B cell (primary cell): Measurements from ENCODE around the gene WNK1. TPM values are rescaled to one million over a fixed set of nuclear protein-coding genes. Genes with fewer than 3 reads are reported as not detected.

Experiments used
- ATAC-seq: fragments of 200-7000 bp; cut with Tn5 transposase; one replicate; pipeline ENCODE4 v1.10.0; 2021; ENCODE audit warnings: low read depth, mild to moderate bottlenecking, moderate number of reproducible peaks, moderate library complexity
- CTCF ChIA-PET: fragments of 350-600 bp; sonication (Branson Sonifier 250); formaldehyde crosslinking; loops from one replicate; lab custom pipeline; 2021; ENCODE audit warnings: antibody characterized with exemption, inconsistent platforms; lab: Charles Lee
- POLR2A ChIA-PET: fragments of 350-600 bp; sonication (Branson Sonifier 250); formaldehyde crosslinking; loops from one replicate; lab custom pipeline; 2021; ENCODE audit warnings: antibody characterized with exemption; lab: Charles Lee
- DNase-seq: peaks from one replicate; pipeline ENCODE4 v3.0.0; 2013
- H2AFZ ChIP-seq: 2 replicates; pipeline ENCODE4 v1.6.1; 2012; ENCODE audit warnings: mild to moderate bottlenecking, low read depth, low read length; ENCODE audit not compliant: insufficient read depth, poor library complexity, severe bottlenecking
- H3K27ac ChIP-seq, 2 donors: 1 replicate in 1 of 2; 2 replicates in 1 of 2; pipeline ENCODE4 v1.5.1; 2012 to 2013; ENCODE audit warnings: low read length in 2 of 2, mild to moderate bottlenecking in 2 of 2, moderate library complexity in 1 of 2
- H3K27me3 ChIP-seq, 4 experiments: fragments of 200-600 bp in 1 of 4; sonication (generic) in 1 of 4; replicated peaks in 1 of 4; 1 replicate in 2 of 4; 2 replicates in 2 of 4; pipeline versions ENCODE4 v1.6.1 to v1.7.0; 2013 to 2016; ENCODE audit warnings: low read length in 3 of 4, mild to moderate bottlenecking in 2 of 4, mixed read lengths in 1 of 4, moderate library complexity in 1 of 4; ENCODE audit not compliant: insufficient read depth in 4 of 4, control insufficient read depth in 3 of 4; ENCODE audit errors: control extremely low read depth in 1 of 4
- H3K36me3 ChIP-seq, 2 experiments: replicated peaks in 1 of 2; 1 replicate in 1 of 2; 2 replicates in 1 of 2; pipeline versions ENCODE4 v1.6.1 to v1.7.1; 2013; ENCODE audit warnings: low read length in 1 of 2; ENCODE audit not compliant: insufficient read depth in 2 of 2, control insufficient read depth in 1 of 2; ENCODE audit errors: control extremely low read depth in 1 of 2, extremely low read depth in 1 of 2
- H3K4me1 ChIP-seq, 2 donors: fragments of 200-600 bp in 1 of 2; sonication (generic) in 1 of 2; 1 replicate in 1 of 2; 2 replicates in 1 of 2; pipeline versions ENCODE4 v1.5.1 to v1.6.1; 2013 to 2017; ENCODE audit warnings: low read length in 2 of 2; ENCODE audit not compliant: control insufficient read depth in 2 of 2, insufficient read depth in 2 of 2
- H3K4me2 ChIP-seq: replicated peaks from 2 replicates; pipeline ENCODE3; 2012; ENCODE audit warnings: mild to moderate bottlenecking, low read depth, low read length; ENCODE audit not compliant: poor library complexity, severe bottlenecking
- H3K4me3 ChIP-seq, 5 experiments: fragments of 200-600 bp in 1 of 5; sonication (generic) in 1 of 5; 1 replicate in 3 of 5; 2 replicates in 2 of 5; pipeline versions ENCODE4 v1.5.1 to v1.7.0; 2011 to 2016; ENCODE audit warnings: low read length in 4 of 5, mild to moderate bottlenecking in 4 of 5, low read depth in 2 of 5, control low read depth in 1 of 5, moderate library complexity in 1 of 5; ENCODE audit not compliant: insufficient read depth in 1 of 5; ENCODE audit errors: control extremely low read depth in 1 of 5, extremely low read depth in 1 of 5
- H3K79me2 ChIP-seq: fragments of 200-600 bp; sonication (generic); one replicate; pipeline ENCODE4 v1.6.0; 2016; ENCODE audit warnings: low read length; ENCODE audit not compliant: control insufficient read depth, insufficient read depth
- H3K9ac ChIP-seq: fragments of 200-600 bp; sonication (generic); 2 replicates; pipeline ENCODE4 v1.6.1; 2017; ENCODE audit warnings: mild to moderate bottlenecking, low read length, moderate library complexity
- H3K9me3 ChIP-seq, 3 donors: one replicate each; pipeline versions ENCODE4 v1.6.1 to v1.7.1; 2013; ENCODE audit warnings: low read length in 2 of 3; ENCODE audit not compliant: control insufficient read depth in 2 of 3, insufficient read depth in 1 of 3; ENCODE audit errors: control extremely low read depth in 1 of 3
- H4K20me1 ChIP-seq: 2 replicates; pipeline ENCODE4 v1.6.0; 2012; ENCODE audit warnings: mild to moderate bottlenecking, low read length; ENCODE audit not compliant: insufficient read depth, control insufficient read depth, poor library complexity, severe bottlenecking
- H3K27ac Mint-ChIP-seq: one replicate; pipeline ENCODE4 v1.8.0; 2021; ENCODE audit warnings: mixed read lengths
- H3K27me3 Mint-ChIP-seq: one replicate; pipeline ENCODE4 v1.8.0; 2021; ENCODE audit warnings: mixed read lengths
- H3K4me1 Mint-ChIP-seq: one replicate; pipeline ENCODE4 v1.8.0; 2021; ENCODE audit warnings: mixed read lengths
- H3K4me3 Mint-ChIP-seq: one replicate; pipeline ENCODE4 v1.8.0; 2021; ENCODE audit warnings: mixed read lengths
- H3K9me3 Mint-ChIP-seq: one replicate; pipeline ENCODE4 v1.8.0; 2022; ENCODE audit warnings: mixed read lengths; ENCODE audit not compliant: insufficient read depth
- EZH2 ChIP-seq: IDR thresholded peaks from 2 replicates; pipeline ENCODE4 v1.6.1; 2012; ENCODE audit warnings: borderline replicate concordance, low read depth, mild to moderate bottlenecking, moderate library complexity, low read length; ENCODE audit not compliant: insufficient read depth, poor library complexity, severe bottlenecking
- WGBS: methylation state at CpG from one replicate; pipeline ENCODE4 v1.1.5; 2013; ENCODE audit warnings: missing lambda C conversion rate; ENCODE audit not compliant: insufficient coverage; 5-methylcytosine and 5-hydroxymethylcytosine counted together
- intact Hi-C: fragments of 100-400 bp; cut with micrococcal nuclease; formaldehyde crosslinking; loops from one replicate; pipeline ENCODE4 v1.10.0; 2022
- polyA plus RNA-seq: library from polyadenylated mRNA; depleted of rRNA; stranded (reverse); fragments of >200 nt; gene quantifications from 2 replicates; pipeline ENCODE4 v1.2.3, GENCODE V29; 2012
- total RNA-seq, 2 donors: library from RNA; stranded (reverse); fragments of 120-200 nt in 1 of 2; gene quantifications; 1 replicate in 1 of 2; 2 replicates in 1 of 2; pipeline versions ENCODE4 v1.2.3 to v1.2.4, GENCODE V29; 2013 to 2022
- TF ChIP-seq, protein P1 (sequence below): fragments of 200-600 bp; IDR thresholded peaks from one replicate; pipeline ENCODE4 v1.8.0; 2022; ENCODE audit warnings: antibody characterized with exemption, mild to moderate bottlenecking

The WNK1 gene
- total and polyA plus RNA-seq, 2 donors (not counting 1 experiment from before 2014, with no cell fraction given), result 43.9 to 188 TPM

GRCh38 chr12:851343-851742 is 99.0 kb downstream of the WNK1 start:
- Mint-ChIP-seq H3K9me3 (no peaks in the 10 kb centered on the region), H3K27ac (no peak overlapping the region), H3K27me3 (no peaks in the 10 kb centered on the region), H3K4me3 (no peak overlapping the region), H3K4me1 (peaks cover 28% of the 10 kb centered on the region)
- ChIA-PET POLR2A (no interaction called here), CTCF (no interaction called here)
- Histone ChIP-seq H3K27ac (no peak overlapping the region), H3K9me3 (no peaks in the 10 kb centered on the region), H4K20me1 (peaks cover 5% of the 10 kb centered on the region), H3K9ac (no peak overlapping the region), H2AFZ (no peak overlapping the region), H3K36me3 (no peaks in the 10 kb centered on the region), H3K79me2 (peaks cover 47% of the 10 kb centered on the region), H3K4me3 (no peak overlapping the region), H3K4me1 (no peaks in the 10 kb centered on the region), H3K4me2 (no peak overlapping the region), H3K27me3 (no peaks in the 10 kb centered on the region)
- intact Hi-C loops, result no loop called here
- TF ChIP-seq EZH2, result no peak
- TF ChIP-seq, protein P1, sequence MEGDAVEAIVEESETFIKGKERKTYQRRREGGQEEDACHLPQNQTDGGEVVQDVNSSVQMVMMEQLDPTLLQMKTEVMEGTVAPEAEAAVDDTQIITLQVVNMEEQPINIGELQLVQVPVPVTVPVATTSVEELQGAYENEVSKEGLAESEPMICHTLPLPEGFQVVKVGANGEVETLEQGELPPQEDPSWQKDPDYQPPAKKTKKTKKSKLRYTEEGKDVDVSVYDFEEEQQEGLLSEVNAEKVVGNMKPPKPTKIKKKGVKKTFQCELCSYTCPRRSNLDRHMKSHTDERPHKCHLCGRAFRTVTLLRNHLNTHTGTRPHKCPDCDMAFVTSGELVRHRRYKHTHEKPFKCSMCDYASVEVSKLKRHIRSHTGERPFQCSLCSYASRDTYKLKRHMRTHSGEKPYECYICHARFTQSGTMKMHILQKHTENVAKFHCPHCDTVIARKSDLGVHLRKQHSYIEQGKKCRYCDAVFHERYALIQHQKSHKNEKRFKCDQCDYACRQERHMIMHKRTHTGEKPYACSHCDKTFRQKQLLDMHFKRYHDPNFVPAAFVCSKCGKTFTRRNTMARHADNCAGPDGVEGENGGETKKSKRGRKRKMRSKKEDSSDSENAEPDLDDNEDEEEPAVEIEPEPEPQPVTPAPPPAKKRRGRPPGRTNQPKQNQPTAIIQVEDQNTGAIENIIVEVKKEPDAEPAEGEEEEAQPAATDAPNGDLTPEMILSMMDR, result no peak
- WGBS, result 100% methylated on average over 1 of the region's 1 CpG
- no peak for DNase-seq
- no peak for ATAC-seq

DNA sequence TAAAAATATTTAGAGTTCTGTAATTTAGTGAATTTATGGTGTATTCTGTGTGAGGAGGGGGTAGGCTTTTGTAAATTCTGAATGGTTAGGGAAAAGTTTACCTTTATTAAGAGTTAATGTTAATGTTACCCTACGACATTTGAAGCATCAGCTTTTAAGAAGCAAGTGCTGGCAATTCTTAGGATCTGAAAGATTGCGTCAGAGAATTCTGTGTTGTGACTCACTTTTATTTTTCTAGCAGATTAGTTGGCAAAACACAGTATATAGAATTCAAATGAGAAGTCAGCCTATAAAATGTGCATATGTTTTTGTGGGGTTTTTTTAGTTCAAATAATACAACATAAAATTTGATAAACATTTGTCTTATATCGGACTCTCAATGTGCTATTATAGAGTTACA is 99.5 kb downstream of the WNK1 start:
- Mint-ChIP-seq H3K27me3 (no peaks in the 10 kb centered on the region), H3K9me3 (no peaks in the 10 kb centered on the region), H3K4me1 (peaks cover 28% of the 10 kb centered on the region), H3K27ac (no peak overlapping the region), H3K4me3 (no peak overlapping the region)
- H4K20me1 ChIP-seq, result peaks cover 5% of the 10 kb centered on the region
- intact Hi-C loops, result no loop called here
- H3K79me2 ChIP-seq, result peaks cover 42% of the 10 kb centered on the region
- WGBS, result 89% methylated on average over 1 of the region's 3 CpGs
- no peak overlapping the region for H3K4me3 ChIP-seq
- H3K4me1 ChIP-seq, result no peaks in the 10 kb centered on the region
- H2AFZ ChIP-seq, result no peak overlapping the region
- POLR2A ChIA-PET, result no interaction called here
- CTCF ChIA-PET, result no interaction called here
- no peak overlapping the region for H3K27ac ChIP-seq
- H3K9ac ChIP-seq, result no peak overlapping the region
- TF ChIP-seq EZH2, result no peak
- TF ChIP-seq, protein P1, result no peak
- DNase-seq, result no peak
- no peaks in the 10 kb centered on the region for H3K9me3 ChIP-seq
- no peak overlapping the region for H3K4me2 ChIP-seq
- no peaks in the 10 kb centered on the region for H3K27me3 ChIP-seq
- no peak for ATAC-seq
- H3K36me3 ChIP-seq, result no peaks in the 10 kb centered on the region
